ENCODE results near the gene VAV2.

VAV2 gene

DNA sequence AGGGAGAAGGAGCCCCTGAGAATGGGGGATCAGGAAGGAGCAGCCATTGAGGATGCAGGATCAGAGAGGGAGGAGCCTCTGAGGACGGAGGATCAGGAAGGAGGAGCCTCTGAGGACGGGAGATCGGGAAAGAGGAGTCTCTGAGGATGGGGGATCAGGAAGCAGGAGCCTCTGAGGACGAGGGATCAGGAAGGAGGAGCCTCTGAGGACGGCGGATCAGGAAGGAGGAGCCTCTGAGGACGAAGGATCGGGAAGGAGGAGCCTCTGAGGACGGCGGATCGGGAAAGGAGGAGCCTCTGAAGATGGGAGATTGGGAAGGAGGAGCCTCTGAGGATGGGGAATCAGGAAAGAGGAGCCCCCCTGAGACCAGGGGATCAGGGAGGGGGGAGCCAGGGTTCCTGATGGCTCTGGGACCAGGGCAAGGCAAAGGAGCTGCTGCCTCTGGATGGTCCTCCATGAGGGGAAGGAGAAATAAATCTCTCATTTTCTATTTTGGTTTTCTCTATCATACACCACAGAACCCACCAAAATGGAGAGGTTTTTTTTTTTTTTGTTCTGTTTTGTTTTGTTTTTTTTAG lies 231.3 kb downstream of the VAV2 start:
- Histone ChIP-seq H3K79me2 (ENCODE audit: insufficient read depth, low read length) (no peaks in the 10 kb centered on the region), H3K9me2 (replicated peaks; ENCODE audit: insufficient read depth, low read length) (no peaks in the 10 kb centered on the region), H3K27me3 (ENCODE audit: low read length) (no peaks in the 10 kb centered on the region), H3K9ac (ENCODE audit: low read length) (no peak overlapping the region), H3K4me3 (ENCODE audit: insufficient read depth, low read length, poor library complexity, severe bottlenecking) (no peak overlapping the region), H2AFZ (ENCODE audit: low read depth, low read length, severe bottlenecking) (no peak overlapping the region), H3K27ac (ENCODE audit: low read depth, low read length) (no peak overlapping the region), H3K4me2 (ENCODE audit: low read depth, low read length, poor library complexity, severe bottlenecking) (no peak overlapping the region), H4K20me1 (ENCODE audit: low read depth, low read length) (no peaks in the 10 kb centered on the region), H3K36me3 (ENCODE audit: low read length) (no peaks in the 10 kb centered on the region; the same call in 1 of the 2 replicates), H3K9me3 (ENCODE audit: insufficient read depth, low read length) (no peaks in the 10 kb centered on the region), H3F3A (ENCODE audit: insufficient read depth) (no peaks in the 10 kb centered on the region; the same call in 1 of the 2 replicates)
- TF ChIP-seq EZH2phosphoT487 (conservative IDR thresholded peaks at IDR 0.05; ENCODE audit: low read length): no peak
- TF ChIP-seq CTCF (IDR thresholded peaks at IDR 0.05; ENCODE audit: insufficient read depth, low read length, poor library complexity, severe bottlenecking): no peak

- TF ChIP-seq CTCF (IDR thresholded peaks at IDR 0.05; ENCODE audit: insufficient read depth, low read length, poor library complexity, severe bottlenecking) (no peak), EZH2phosphoT487 (conservative IDR thresholded peaks at IDR 0.05; ENCODE audit: low read length) (no peak)
- no peaks in the 10 kb centered on the region for H4K20me1 ChIP-seq (ENCODE audit: low read depth, low read length)
- no peaks in the 10 kb centered on the region; the same call in 1 of the 2 replicates for H3F3A ChIP-seq (ENCODE audit: insufficient read depth)
- no peaks in the 10 kb centered on the region for H3K9me3 ChIP-seq (ENCODE audit: insufficient read depth, low read length)
- H3K79me2 ChIP-seq (ENCODE audit: insufficient read depth, low read length): no peaks in the 10 kb centered on the region
- no peaks in the 10 kb centered on the region for H3K27me3 ChIP-seq (ENCODE audit: low read length)
- H3K36me3 ChIP-seq (ENCODE audit: low read length): no peaks in the 10 kb centered on the region; the same call in 1 of the 2 replicates
- H3K9me2 ChIP-seq (replicated peaks; ENCODE audit: insufficient read depth, low read length): no peaks in the 10 kb centered on the region
- no peak overlapping the region for H3K9ac ChIP-seq (ENCODE audit: low read length)
- no peak overlapping the region for H3K4me3 ChIP-seq (ENCODE audit: insufficient read depth, low read length, poor library complexity, severe bottlenecking)
- H3K4me2 ChIP-seq (ENCODE audit: low read depth, low read length, poor library complexity, severe bottlenecking): no peak overlapping the region
- H3K27ac ChIP-seq (ENCODE audit: low read depth, low read length): no peak overlapping the region
- no peak overlapping the region for H2AFZ ChIP-seq (ENCODE audit: low read depth, low read length, severe bottlenecking)
These were observed 232.2 kb downstream of the VAV2 start for GRCh38 chr9:133759946-133760345.

DNA sequence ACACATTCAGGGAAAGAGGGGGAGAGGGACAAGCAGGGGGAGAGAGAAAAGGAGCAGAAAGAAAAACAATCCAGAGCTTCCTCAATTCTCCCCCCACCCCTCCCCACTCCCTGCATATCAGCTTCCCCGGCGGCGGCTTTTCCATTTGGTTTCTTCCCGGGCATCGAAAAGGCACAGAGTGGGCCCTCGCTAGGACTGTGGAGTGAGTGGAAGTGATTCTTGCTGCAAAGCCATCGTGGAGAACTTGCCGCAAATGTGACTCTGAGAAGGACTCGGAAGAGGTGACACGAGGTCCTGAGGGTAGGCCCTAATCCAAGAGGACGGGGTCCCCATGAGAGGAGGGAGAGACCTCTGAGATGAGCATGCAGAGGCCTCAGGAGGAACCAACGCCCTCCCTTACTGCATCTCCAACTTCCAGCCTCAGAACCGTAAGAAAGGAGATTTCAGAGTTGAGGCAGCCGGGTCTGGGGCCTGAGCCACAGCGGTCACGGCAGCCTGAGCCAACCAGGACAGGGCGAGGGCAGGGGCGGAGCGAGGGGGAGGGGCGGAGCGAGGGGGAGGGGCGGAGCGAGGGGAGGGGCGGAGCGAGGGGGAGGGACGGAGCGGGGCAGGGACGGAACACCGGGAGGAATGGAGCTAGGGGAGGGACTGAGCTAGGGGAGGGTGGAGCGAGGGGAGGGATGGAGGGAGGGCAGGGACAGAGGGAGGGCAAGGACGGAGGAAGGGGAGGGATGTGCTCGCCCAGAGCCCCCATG lies 232.8 kb downstream of the VAV2 start:
- no peak overlapping the region for H3K27ac ChIP-seq (ENCODE audit: low read depth, low read length)

More for the DNA sequence above, 232.8 kb downstream of the VAV2 start:
- H2AFZ ChIP-seq (ENCODE audit: low read depth, low read length, severe bottlenecking): no peak overlapping the region
- H3K27me3 ChIP-seq (ENCODE audit: low read length): no peaks in the 10 kb centered on the region
- TF ChIP-seq CTCF (IDR thresholded peaks at IDR 0.05; ENCODE audit: insufficient read depth, low read length, poor library complexity, severe bottlenecking) (no peak), EZH2phosphoT487 (conservative IDR thresholded peaks at IDR 0.05; ENCODE audit: low read length) (no peak)
- H3K9me2 ChIP-seq (replicated peaks; ENCODE audit: insufficient read depth, low read length): no peaks in the 10 kb centered on the region
- no peak overlapping the region for H3K4me2 ChIP-seq (ENCODE audit: low read depth, low read length, poor library complexity, severe bottlenecking)
- no peak overlapping the region for H3K4me3 ChIP-seq (ENCODE audit: insufficient read depth, low read length, poor library complexity, severe bottlenecking)
- no peaks in the 10 kb centered on the region; the same call in 1 of the 2 replicates for H3F3A ChIP-seq (ENCODE audit: insufficient read depth)
- no peaks in the 10 kb centered on the region for H4K20me1 ChIP-seq (ENCODE audit: low read depth, low read length)
- no peaks in the 10 kb centered on the region for H3K9me3 ChIP-seq (ENCODE audit: insufficient read depth, low read length)
- H3K36me3 ChIP-seq (ENCODE audit: low read length): no peaks in the 10 kb centered on the region; the same call in 1 of the 2 replicates
- no peak overlapping the region for H3K9ac ChIP-seq (ENCODE audit: low read length)
- H3K79me2 ChIP-seq (ENCODE audit: insufficient read depth, low read length): no peaks in the 10 kb centered on the region
